KOPT-K1 (cell line): Measurements from ENCODE around the gene MICAL2.

Source experiments
- H3K27ac ChIP-seq: fragments of 200-600 bp; sonication (generic); 2 replicates; pipeline ENCODE4 v1.5.1; 2016; ENCODE audit warnings: antibody characterized with exemption, mild to moderate bottlenecking, low read depth, low read length; ENCODE audit not compliant: poor library complexity, severe bottlenecking
- H3K36me3 ChIP-seq: fragments of 200-600 bp; sonication (generic); 2 replicates; pipeline ENCODE4 v1.5.1; 2017; ENCODE audit warnings: antibody characterized with exemption, mild to moderate bottlenecking, low read length, moderate library complexity; ENCODE audit not compliant: insufficient read depth
- H3K9me3 ChIP-seq: fragments of 200-600 bp; sonication (generic); 2 replicates; pipeline ENCODE4 v1.5.1; 2017; ENCODE audit warnings: antibody characterized with exemption, low read length, mild to moderate bottlenecking; ENCODE audit not compliant: insufficient read depth, poor library complexity, severe bottlenecking

The MICAL2 gene

DNA sequence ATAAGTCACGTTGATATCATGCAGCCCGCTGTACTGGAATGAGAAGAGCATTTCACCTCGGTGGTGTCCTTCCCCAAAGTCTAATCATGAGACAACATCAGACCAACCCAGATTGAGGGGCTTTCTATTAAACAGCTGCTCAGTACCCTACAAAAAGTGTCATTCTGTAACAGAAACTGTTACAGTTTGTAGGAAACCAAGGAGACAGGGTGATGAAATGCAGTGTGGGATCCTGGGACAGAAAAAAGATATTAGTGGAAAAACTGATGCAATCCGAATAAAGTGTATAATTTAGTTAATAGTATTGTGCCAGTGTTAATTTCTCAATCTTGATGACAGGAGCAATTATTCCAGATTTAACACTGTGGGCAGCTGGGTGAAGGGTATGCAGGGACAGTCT is 128.0 kb downstream of the MICAL2 start:
- no peaks in the 10 kb centered on the region for H3K36me3 ChIP-seq
- no peak overlapping the region for H3K27ac ChIP-seq
- no peaks in the 10 kb centered on the region for H3K9me3 ChIP-seq

DNA sequence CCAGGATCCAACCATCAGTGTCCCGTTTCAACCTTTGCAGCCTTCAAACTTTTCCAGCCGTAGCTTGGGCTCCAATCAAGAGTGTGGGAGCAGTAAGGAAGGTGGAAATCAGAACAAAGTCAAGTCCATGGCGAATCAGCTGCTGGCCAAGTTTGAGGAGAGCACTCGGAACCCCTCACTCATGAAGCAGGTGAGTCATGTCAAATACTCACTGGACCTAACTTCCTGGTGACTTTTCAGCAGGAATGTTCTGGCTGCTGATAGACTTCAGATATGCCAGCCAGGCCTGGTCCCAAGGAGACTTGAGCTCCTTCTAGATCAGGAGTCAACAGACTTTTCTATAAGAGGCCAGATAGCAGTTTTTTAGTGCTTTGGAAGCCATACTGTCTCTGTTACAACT is 129.0 kb downstream of the MICAL2 start:
- H3K27ac ChIP-seq, result peak overlapping the region; percentile 65
- no peaks in the 10 kb centered on the region for H3K36me3 ChIP-seq
- no peaks in the 10 kb centered on the region for H3K9me3 ChIP-seq

- Histone ChIP-seq H3K9me3 (no peaks in the 10 kb centered on the region), H3K27ac (peak overlapping the region; percentile 65)
These were observed 129.5 kb downstream of the MICAL2 start for GRCh38 chr11:12239804-12240371.

GRCh38 chr11:12240677-12241076 is 130.3 kb downstream of the MICAL2 start:
- H3K36me3 ChIP-seq, result no peaks in the 10 kb centered on the region
- peak overlapping the region; percentile 65 for H3K27ac ChIP-seq
- H3K9me3 ChIP-seq, result no peaks in the 10 kb centered on the region

More at GRCh38 chr11:12239804-12240371, 129.5 kb downstream of the MICAL2 start:
- no peaks in the 10 kb centered on the region for H3K36me3 ChIP-seq

DNA sequence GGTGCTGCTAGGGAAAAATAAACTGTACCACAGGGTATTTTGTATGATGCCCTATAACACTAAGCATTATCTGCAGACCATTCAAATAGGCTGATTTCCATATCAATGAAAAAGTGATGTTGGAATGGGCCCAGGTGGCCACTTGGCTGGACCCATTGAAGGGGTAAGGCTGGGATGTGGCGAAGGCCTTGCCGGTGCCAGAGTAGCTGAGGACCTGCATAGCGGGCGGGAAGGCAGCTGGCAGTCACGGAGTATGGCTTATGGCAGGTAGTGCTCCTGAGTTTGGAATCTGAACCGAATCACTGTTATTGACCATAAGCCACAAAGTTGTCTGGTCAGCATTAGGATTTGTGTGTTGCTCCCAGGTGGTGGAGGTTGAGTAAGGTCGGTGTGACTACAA is 131.0 kb downstream of the MICAL2 start:
- Histone ChIP-seq H3K36me3 (no peaks in the 10 kb centered on the region), H3K27ac (peak overlapping the region; percentile 65), H3K9me3 (no peaks in the 10 kb centered on the region)

GRCh38 chr11:12241971-12242672 is 131.7 kb downstream of the MICAL2 start:
- no peaks in the 10 kb centered on the region for H3K36me3 ChIP-seq
- H3K27ac ChIP-seq, result peak overlapping the region; percentile 65
- no peaks in the 10 kb centered on the region for H3K9me3 ChIP-seq

- H3K36me3 ChIP-seq, result no peaks in the 10 kb centered on the region
- H3K9me3 ChIP-seq, result no peaks in the 10 kb centered on the region
- H3K27ac ChIP-seq, result peak overlapping the region; percentile 65
These were observed 132.6 kb downstream of the MICAL2 start for GRCh38 chr11:12242966-12243365.

DNA sequence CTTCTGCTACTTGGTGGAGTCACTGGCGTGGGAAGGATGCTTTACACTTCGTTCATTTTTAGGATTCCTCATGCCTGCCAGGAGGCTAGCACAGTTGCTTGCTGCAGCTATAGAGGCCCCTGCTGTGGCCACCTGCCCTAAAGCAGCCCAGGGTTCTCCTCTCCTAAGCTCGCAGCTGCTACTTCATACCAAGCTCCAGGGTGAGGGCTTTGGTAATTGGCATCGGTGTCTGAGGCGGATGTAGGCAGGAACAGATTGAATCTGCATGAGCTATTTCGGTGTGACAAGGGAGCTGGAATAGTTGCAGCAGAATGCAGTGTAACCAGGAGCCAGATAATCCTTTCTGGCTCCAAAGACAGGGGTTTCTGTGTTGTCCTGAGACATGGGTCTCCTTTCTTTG is 133.1 kb downstream of the MICAL2 start:
- H3K36me3 ChIP-seq, result no peaks in the 10 kb centered on the region
- H3K9me3 ChIP-seq, result no peaks in the 10 kb centered on the region
- H3K27ac ChIP-seq, result peak overlapping the region; percentile 65

- no peaks in the 10 kb centered on the region for H3K36me3 ChIP-seq
- H3K9me3 ChIP-seq, result no peaks in the 10 kb centered on the region
- peak overlapping the region; percentile 65 for H3K27ac ChIP-seq
These were observed 133.6 kb downstream of the MICAL2 start for GRCh38 chr11:12243911-12244550.

GRCh38 chr11:12245091-12245490 is 134.7 kb downstream of the MICAL2 start:
- Histone ChIP-seq H3K27ac (no peak overlapping the region), H3K9me3 (no peaks in the 10 kb centered on the region), H3K36me3 (no peaks in the 10 kb centered on the region)

DNA sequence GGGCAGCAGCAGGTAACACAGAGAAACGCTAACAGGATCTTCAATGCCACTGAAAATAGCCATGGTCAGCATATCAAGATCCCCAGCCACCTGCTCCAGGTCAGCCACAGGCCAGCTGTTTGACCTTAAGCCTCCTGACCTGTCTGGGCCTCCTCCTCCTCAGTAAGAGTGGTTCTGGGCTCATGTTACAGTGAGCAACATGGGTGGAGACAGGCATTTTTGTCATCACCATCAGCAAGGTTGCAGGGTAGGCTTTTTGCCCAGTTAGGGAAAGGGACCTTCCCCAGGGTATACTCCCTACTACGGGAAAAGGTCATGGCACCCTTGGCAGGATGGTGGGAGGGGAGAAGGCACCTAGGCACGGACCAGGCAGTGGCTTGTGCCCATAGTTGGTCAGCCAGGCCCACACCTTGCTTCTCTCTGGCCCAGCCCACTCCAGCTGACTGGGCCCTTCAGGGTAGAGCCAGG is 135.2 kb downstream of the MICAL2 start:
- Histone ChIP-seq H3K27ac (no peak overlapping the region), H3K36me3 (no peaks in the 10 kb centered on the region), H3K9me3 (no peaks in the 10 kb centered on the region)

DNA sequence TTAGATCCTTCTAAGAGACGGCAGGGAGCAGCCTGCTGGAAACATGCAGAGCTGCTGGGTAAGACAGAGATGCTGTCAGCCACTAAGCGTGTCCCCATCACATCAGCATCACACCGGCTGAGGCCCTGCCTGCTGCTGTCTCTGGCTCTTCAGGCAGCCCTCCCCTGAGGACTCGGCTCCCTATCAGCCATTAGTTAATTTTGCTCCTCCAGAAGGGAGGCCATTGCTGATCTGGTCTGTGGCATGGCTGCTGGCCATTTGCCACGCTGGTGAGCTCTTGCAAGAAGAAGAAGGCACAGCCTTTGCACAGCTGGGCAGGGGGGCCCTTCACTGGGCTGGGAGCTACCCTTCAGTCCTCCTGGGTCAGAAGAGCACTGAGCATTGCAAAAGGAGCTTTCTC is 135.8 kb downstream of the MICAL2 start:
- H3K27ac ChIP-seq, result no peak overlapping the region
- no peaks in the 10 kb centered on the region for H3K36me3 ChIP-seq
- no peaks in the 10 kb centered on the region for H3K9me3 ChIP-seq

- Histone ChIP-seq H3K9me3 (no peaks in the 10 kb centered on the region), H3K27ac (no peak overlapping the region), H3K36me3 (no peaks in the 10 kb centered on the region)
These were observed 136.6 kb downstream of the MICAL2 start for GRCh38 chr11:12246989-12247388.

- H3K27ac ChIP-seq, result no peak overlapping the region
- no peaks in the 10 kb centered on the region for H3K36me3 ChIP-seq
- no peaks in the 10 kb centered on the region for H3K9me3 ChIP-seq
These were observed 137.3 kb downstream of the MICAL2 start for GRCh38 chr11:12247543-12248254.

- Histone ChIP-seq H3K36me3 (no peaks in the 10 kb centered on the region), H3K9me3 (no peaks in the 10 kb centered on the region), H3K27ac (no peak overlapping the region)
These were observed 137.9 kb downstream of the MICAL2 start for GRCh38 chr11:12248330-12248729.
